DOHH2 (cell line): ENCODE results near the gene USP2.

Experiments used
- H3F3A ChIP-seq: fragments of 200-600 bp; sonication (generic), shearing (Covaris generic); 2 replicates; pipeline ENCODE4 v1.6.0; 2016; ENCODE audit warnings: antibody characterized with exemption, mild to moderate bottlenecking; ENCODE audit not compliant: control insufficient read depth, insufficient read depth
- H3K27ac ChIP-seq: fragments of 200-600 bp; sonication (generic); 2 replicates; pipeline ENCODE4 v1.5.1; 2014; ENCODE audit warnings: low read depth, mild to moderate bottlenecking, low read length, moderate library complexity
- H3K27me3 ChIP-seq: fragments of 200-600 bp; sonication (generic); 2 replicates; pipeline ENCODE4 v1.6.1; 2014; ENCODE audit warnings: mild to moderate bottlenecking, low read length, mixed read lengths; ENCODE audit not compliant: control insufficient read depth
- H3K36me3 ChIP-seq: fragments of 200-600 bp; sonication (generic); 2 replicates; pipeline ENCODE4 v1.6.1; 2014; ENCODE audit warnings: mild to moderate bottlenecking, low read length, moderate library complexity, mixed read lengths; ENCODE audit not compliant: control insufficient read depth
- H3K4me1 ChIP-seq: fragments of 200-600 bp; sonication (generic); 2 replicates; pipeline ENCODE4 v1.6.1; 2014; ENCODE audit warnings: mild to moderate bottlenecking, low read length, mixed read lengths; ENCODE audit not compliant: control insufficient read depth
- H3K4me2 ChIP-seq: fragments of 200-600 bp; sonication (generic); 2 replicates; pipeline ENCODE4 v1.6.0; 2014; ENCODE audit warnings: mild to moderate bottlenecking, low read length, moderate library complexity
- H3K4me3 ChIP-seq: fragments of 200-600 bp; sonication (generic); 2 replicates; pipeline ENCODE4 v1.5.1; 2014; ENCODE audit warnings: mild to moderate bottlenecking, low read length, mixed read lengths
- H3K79me2 ChIP-seq: fragments of 200-600 bp; sonication (generic); 2 replicates; pipeline ENCODE4 v1.6.1; 2014; ENCODE audit warnings: mild to moderate bottlenecking, low read length, mixed read lengths; ENCODE audit not compliant: control insufficient read depth
- H3K9me2 ChIP-seq: fragments of 200-600 bp; sonication (generic); replicated peaks from 2 replicates; pipeline ENCODE4 v1.6.1; 2014; ENCODE audit warnings: mild to moderate bottlenecking, low read length, mixed read lengths; ENCODE audit not compliant: control insufficient read depth
- H3K9me3 ChIP-seq: fragments of 200-600 bp; sonication (generic); 2 replicates; pipeline ENCODE4 v1.6.1; 2014; ENCODE audit warnings: antibody characterized with exemption, low read length, mixed read lengths; ENCODE audit not compliant: control insufficient read depth, insufficient read depth
- H4K20me1 ChIP-seq: fragments of 200-600 bp; sonication (generic); 2 replicates; pipeline ENCODE4 v1.6.0; 2014; ENCODE audit warnings: low read depth, mild to moderate bottlenecking, antibody characterized with exemption, low read length, moderate library complexity; ENCODE audit not compliant: control insufficient read depth, insufficient read depth
- EZH2phosphoT487 ChIP-seq: fragments of 200-600 bp; sonication (generic); IDR thresholded peaks from 2 replicates; pipeline ENCODE4 v1.6.1; 2017; ENCODE audit warnings: borderline replicate concordance, mild to moderate bottlenecking, antibody characterized with exemption, low read length, moderate library complexity, mixed read lengths
- TF ChIP-seq, protein P1 (sequence below): fragments of 200-600 bp; sonication (generic); IDR thresholded peaks from one replicate; pipeline ENCODE4 v1.5.1; 2014; ENCODE audit warnings: antibody characterized with exemption, mild to moderate bottlenecking, low read depth, low read length; ENCODE audit not compliant: poor library complexity, severe bottlenecking

The USP2 gene

DNA sequence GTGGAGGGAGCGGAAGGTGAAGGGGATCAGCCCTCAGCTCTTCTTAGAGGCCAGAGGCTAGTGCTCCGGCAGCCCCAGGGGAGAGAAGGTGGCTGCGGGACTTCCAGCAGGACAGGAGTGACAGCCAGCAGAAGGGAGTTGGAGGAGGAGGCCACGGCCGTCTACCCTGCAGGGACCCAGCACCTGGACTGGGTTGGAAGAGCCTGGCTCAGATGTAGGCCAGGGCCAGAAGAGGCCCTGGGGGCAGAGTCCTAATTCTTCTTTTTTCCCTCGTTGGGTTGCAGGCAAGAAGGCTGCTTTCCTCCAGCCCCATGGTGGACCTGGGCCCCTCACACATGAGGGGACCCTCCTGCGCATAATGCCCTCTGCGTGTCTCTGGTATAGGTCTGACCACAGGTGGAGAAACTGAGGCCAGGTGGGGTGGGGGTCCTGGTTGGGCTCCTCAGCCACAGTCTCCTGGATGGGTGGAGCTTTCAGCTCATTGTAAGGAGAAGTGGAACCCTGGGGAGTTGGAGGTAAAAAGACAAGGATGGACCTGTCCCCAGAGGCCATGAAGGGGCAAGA is 62.3 kb downstream of the USP2 start:
- peaks cover 24% of the 10 kb centered on the region for H3K27me3 ChIP-seq
- no peaks in the 10 kb centered on the region for H3K79me2 ChIP-seq
- peaks cover 9% of the 10 kb centered on the region for H3F3A ChIP-seq
- peak overlapping the region; percentile 49 for H3K4me3 ChIP-seq
- H3K4me1 ChIP-seq: peaks cover 92% of the 10 kb centered on the region
- no peaks in the 10 kb centered on the region for H3K36me3 ChIP-seq
- TF ChIP-seq, protein P1, sequence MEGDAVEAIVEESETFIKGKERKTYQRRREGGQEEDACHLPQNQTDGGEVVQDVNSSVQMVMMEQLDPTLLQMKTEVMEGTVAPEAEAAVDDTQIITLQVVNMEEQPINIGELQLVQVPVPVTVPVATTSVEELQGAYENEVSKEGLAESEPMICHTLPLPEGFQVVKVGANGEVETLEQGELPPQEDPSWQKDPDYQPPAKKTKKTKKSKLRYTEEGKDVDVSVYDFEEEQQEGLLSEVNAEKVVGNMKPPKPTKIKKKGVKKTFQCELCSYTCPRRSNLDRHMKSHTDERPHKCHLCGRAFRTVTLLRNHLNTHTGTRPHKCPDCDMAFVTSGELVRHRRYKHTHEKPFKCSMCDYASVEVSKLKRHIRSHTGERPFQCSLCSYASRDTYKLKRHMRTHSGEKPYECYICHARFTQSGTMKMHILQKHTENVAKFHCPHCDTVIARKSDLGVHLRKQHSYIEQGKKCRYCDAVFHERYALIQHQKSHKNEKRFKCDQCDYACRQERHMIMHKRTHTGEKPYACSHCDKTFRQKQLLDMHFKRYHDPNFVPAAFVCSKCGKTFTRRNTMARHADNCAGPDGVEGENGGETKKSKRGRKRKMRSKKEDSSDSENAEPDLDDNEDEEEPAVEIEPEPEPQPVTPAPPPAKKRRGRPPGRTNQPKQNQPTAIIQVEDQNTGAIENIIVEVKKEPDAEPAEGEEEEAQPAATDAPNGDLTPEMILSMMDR: no peak
- TF ChIP-seq EZH2phosphoT487: no peak
- H3K27ac ChIP-seq: peak overlapping the region; percentile 28; the same call in 1 of the 2 replicates
- H4K20me1 ChIP-seq: no peaks in the 10 kb centered on the region
- H3K9me2 ChIP-seq: no peaks in the 10 kb centered on the region
- H3K4me2 ChIP-seq: peak overlapping the region; percentile 58
- H3K9me3 ChIP-seq: no peaks in the 10 kb centered on the region

- no peaks in the 10 kb centered on the region for H3K9me2 ChIP-seq
- peak overlapping the region; percentile 58 for H3K4me2 ChIP-seq
- H3F3A ChIP-seq: peaks cover 11% of the 10 kb centered on the region
- peak overlapping the region; percentile 28 for H3K27ac ChIP-seq
- H3K79me2 ChIP-seq: no peaks in the 10 kb centered on the region
- H3K36me3 ChIP-seq: no peaks in the 10 kb centered on the region
- peak overlapping the region; percentile 49 for H3K4me3 ChIP-seq
- peaks cover 85% of the 10 kb centered on the region for H3K4me1 ChIP-seq
- TF ChIP-seq EZH2phosphoT487: no peak
- TF ChIP-seq, protein P1: no peak
- H3K9me3 ChIP-seq: no peaks in the 10 kb centered on the region
- no peaks in the 10 kb centered on the region for H4K20me1 ChIP-seq
- H3K27me3 ChIP-seq: peaks cover 24% of the 10 kb centered on the region
These were observed 63.0 kb downstream of the USP2 start for GRCh38 chr11:119318240-119319135.

GRCh38 chr11:119317592-119318239 is 63.8 kb downstream of the USP2 start:
- no peak overlapping the region for H3K27ac ChIP-seq
- no peaks in the 10 kb centered on the region for H4K20me1 ChIP-seq
- H3K79me2 ChIP-seq: no peaks in the 10 kb centered on the region
- peaks cover 11% of the 10 kb centered on the region for H3F3A ChIP-seq
- H3K9me2 ChIP-seq: no peaks in the 10 kb centered on the region
- H3K9me3 ChIP-seq: no peaks in the 10 kb centered on the region
- peaks cover 80% of the 10 kb centered on the region for H3K4me1 ChIP-seq
- peak overlapping the region; percentile 27; the same call in 1 of the 2 replicates for H3K4me2 ChIP-seq
- H3K4me3 ChIP-seq: no peak overlapping the region
- no peaks in the 10 kb centered on the region for H3K36me3 ChIP-seq
- no peak for TF ChIP-seq EZH2phosphoT487
- TF ChIP-seq, protein P1: no peak
- H3K27me3 ChIP-seq: peaks cover 24% of the 10 kb centered on the region
